ENCODE results near the gene ZNF81. TPM values are rescaled to one million over a fixed set of nuclear protein-coding genes. Genes with fewer than 3 reads are reported as not detected.

The ZNF81 gene
- total RNA-seq, 1 experiment from 2014 or later: 4.4 TPM

GRCh38 chrX:47936224-47936939, 99.7 kb downstream of the ZNF81 start:
- BruUV-seq (replicated peaks): no TSS peak
- POLR2A ChIA-PET (ENCODE audit: unreplicated experiment): no interaction called here
- intact Hi-C loops (cut with micrococcal nuclease): no loop called here

GRCh38 chrX:47936940-47937317, 100.2 kb downstream of the ZNF81 start:
- no peak for TF ChIP-seq CTCF (conservative IDR thresholded peaks at IDR 0.05; ENCODE audit: low read depth, low read length)
- no peak for TF ChIP-seq EZH2 (IDR thresholded peaks at IDR 0.05; ENCODE audit: low read length, unreplicated experiment)
- TF ChIP-seq EZH2phosphoT487 (IDR thresholded peaks at IDR 0.05; ENCODE audit: borderline replicate concordance, low read length): no peak

More at GRCh38 chrX:47936224-47936939, 99.7 kb downstream of the ZNF81 start:
- TF ChIP-seq EZH2phosphoT487 (IDR thresholded peaks at IDR 0.05; ENCODE audit: borderline replicate concordance, low read length) (no peak), EZH2 (IDR thresholded peaks at IDR 0.05; ENCODE audit: low read length, unreplicated experiment) (no peak), CTCF (conservative IDR thresholded peaks at IDR 0.05; ENCODE audit: low read depth, low read length) (no peak)
- no peak overlapping the region for H3K4me3 ChIP-seq (ENCODE audit: low read length)
- no peak for DNase-seq
- no peak for ATAC-seq
- no peaks in the 10 kb centered on the region for H3F3A ChIP-seq (ENCODE audit: low read length, unreplicated experiment)
- no peaks in the 10 kb centered on the region for H3K79me2 ChIP-seq (ENCODE audit: low read length)
- H3K9me3 ChIP-seq (ENCODE audit: low read length): no peaks in the 10 kb centered on the region
- H3K27ac ChIP-seq (ENCODE audit: low read length): no peak overlapping the region
- H3K4me1 ChIP-seq (ENCODE audit: insufficient read depth, low read length): no peaks in the 10 kb centered on the region
- no peaks in the 10 kb centered on the region for H4K20me1 ChIP-seq (ENCODE audit: low read length)
- no peaks in the 10 kb centered on the region for H3K27me3 ChIP-seq (ENCODE audit: low read length)
- H3K36me3 ChIP-seq (ENCODE audit: low read depth, low read length): no peaks in the 10 kb centered on the region
- H3K9ac ChIP-seq (ENCODE audit: low read length): no peak overlapping the region
- no peak overlapping the region for H2AFZ ChIP-seq (ENCODE audit: low read length)
- CTCF ChIA-PET: no interaction called here
- no peaks in the 10 kb centered on the region for H3K9me2 ChIP-seq (replicated peaks; ENCODE audit: low read length)
- no peak overlapping the region for H3K4me2 ChIP-seq (ENCODE audit: low read length)

GRCh38 chrX:47940448-47940847, 103.7 kb downstream of the ZNF81 start:
- H3K9ac ChIP-seq (ENCODE audit: low read length): no peak overlapping the region
- no peak overlapping the region for H3K27ac ChIP-seq (ENCODE audit: low read length)
- H3K9me2 ChIP-seq (replicated peaks; ENCODE audit: low read length): no peaks in the 10 kb centered on the region
- no peak for ATAC-seq
- no peaks in the 10 kb centered on the region for H3K79me2 ChIP-seq (ENCODE audit: low read length)
- H2AFZ ChIP-seq (ENCODE audit: low read length): no peak overlapping the region
- no peak overlapping the region for H3K4me3 ChIP-seq (ENCODE audit: low read length)
- no peaks in the 10 kb centered on the region for H3K4me1 ChIP-seq (ENCODE audit: insufficient read depth, low read length)
- H3K36me3 ChIP-seq (ENCODE audit: low read depth, low read length): no peaks in the 10 kb centered on the region
- no peaks in the 10 kb centered on the region for H3F3A ChIP-seq (ENCODE audit: low read length, unreplicated experiment)
- H3K4me2 ChIP-seq (ENCODE audit: low read length): no peak overlapping the region
- no peaks in the 10 kb centered on the region for H4K20me1 ChIP-seq (ENCODE audit: low read length)
- no peaks in the 10 kb centered on the region for H3K27me3 ChIP-seq (ENCODE audit: low read length)
- DNase-seq: no peak
- no TSS peak for BruUV-seq (replicated peaks)
- ChIA-PET CTCF (no interaction called here), POLR2A (ENCODE audit: unreplicated experiment) (no interaction called here)
- H3K9me3 ChIP-seq (ENCODE audit: low read length): no peaks in the 10 kb centered on the region
- intact Hi-C loops (cut with micrococcal nuclease): no loop called here
- TF ChIP-seq EZH2 (IDR thresholded peaks at IDR 0.05; ENCODE audit: low read length, unreplicated experiment): no peak
- TF ChIP-seq CTCF (conservative IDR thresholded peaks at IDR 0.05; ENCODE audit: low read depth, low read length): no peak
- no peak for TF ChIP-seq EZH2phosphoT487 (IDR thresholded peaks at IDR 0.05; ENCODE audit: borderline replicate concordance, low read length)

More at GRCh38 chrX:47936940-47937317, 100.2 kb downstream of the ZNF81 start:
- POLR2A ChIA-PET (ENCODE audit: unreplicated experiment): no interaction called here
- no peaks in the 10 kb centered on the region for H3K36me3 ChIP-seq (ENCODE audit: low read depth, low read length)
- no peak overlapping the region for H2AFZ ChIP-seq (ENCODE audit: low read length)
- H3K79me2 ChIP-seq (ENCODE audit: low read length): no peaks in the 10 kb centered on the region
- H3K9me3 ChIP-seq (ENCODE audit: low read length): no peaks in the 10 kb centered on the region
- H4K20me1 ChIP-seq (ENCODE audit: low read length): no peaks in the 10 kb centered on the region
- no peak overlapping the region for H3K27ac ChIP-seq (ENCODE audit: low read length)
- H3K4me3 ChIP-seq (ENCODE audit: low read length): no peak overlapping the region
- ATAC-seq (no peak), DNase-seq (no peak)
- intact Hi-C loops (cut with micrococcal nuclease): no loop called here
- H3K9me2 ChIP-seq (replicated peaks; ENCODE audit: low read length): no peaks in the 10 kb centered on the region
- no peaks in the 10 kb centered on the region for H3K4me1 ChIP-seq (ENCODE audit: insufficient read depth, low read length)
- no peaks in the 10 kb centered on the region for H3F3A ChIP-seq (ENCODE audit: low read length, unreplicated experiment)
- CTCF ChIA-PET: no interaction called here
- no peak overlapping the region for H3K9ac ChIP-seq (ENCODE audit: low read length)
- H3K4me2 ChIP-seq (ENCODE audit: low read length): no peak overlapping the region
- BruUV-seq (replicated peaks): no TSS peak
- no peaks in the 10 kb centered on the region for H3K27me3 ChIP-seq (ENCODE audit: low read length)

Data from PC-3 (cell line).